K562 (cell line): ENCODE measurements around the gene CMTR1. TPM values are rescaled to one million over a fixed set of nuclear protein-coding genes. Genes with fewer than 3 reads are reported as not detected.

Experiments
- C11orf30 ChIP-seq: fragments of 450-650 bp; IDR thresholded peaks from 2 replicates; pipeline ENCODE4 v1.6.1; 2016; ENCODE audit warnings: low read depth, mild to moderate bottlenecking
- ELF1 ChIP-seq: fragments of 200-800 bp; sonication (Bioruptor generic); IDR thresholded peaks from 2 replicates; pipeline ENCODE4 v1.6.1; 2016; ENCODE audit warnings: missing genetic modification characterization, missing compliant biosample characterization
- HBP1 ChIP-seq: fragments of 450-650 bp; formaldehyde crosslinking; IDR thresholded peaks from 2 replicates; pipeline ENCODE4 v1.4.0; 2022; ENCODE audit warnings: missing genetic modification characterization
- HDAC6 ChIP-seq: IDR thresholded peaks from 2 replicates; pipeline ENCODE4 v1.6.1; 2012; ENCODE audit warnings: low read depth, mild to moderate bottlenecking, control low read depth, inconsistent platforms, low read length, moderate library complexity
- HMBOX1 ChIP-seq: sonication (generic); IDR thresholded peaks from 2 replicates; pipeline ENCODE4 v1.6.1; 2016
- HNRNPL ChIP-seq: fragments of 200-400 bp; formaldehyde crosslinking; IDR thresholded peaks from 2 replicates; pipeline ENCODE4 v1.6.1; 2017; ENCODE audit warnings: low read depth, mild to moderate bottlenecking, low read length
- MBD1 ChIP-seq: fragments of 250-450 bp; sonication (Bioruptor Pico); IDR thresholded peaks from 2 replicates; pipeline ENCODE4 v1.8.0; 2022; ENCODE audit warnings: inconsistent platforms
- NCOR1 ChIP-seq: fragments of 450-650 bp; IDR thresholded peaks from 2 replicates; pipeline ENCODE4 v1.6.1; 2016; ENCODE audit warnings: mild to moderate bottlenecking, moderate library complexity
- PML ChIP-seq: IDR thresholded peaks from 2 replicates; pipeline ENCODE4 v1.6.1; 2012; ENCODE audit warnings: low read length, inconsistent platforms
- POLR2AphosphoS5 ChIP-seq: IDR thresholded peaks from 2 replicates; pipeline ENCODE4 v1.6.1; 2011; ENCODE audit warnings: mild to moderate bottlenecking, low read depth, low read length, moderate library complexity; ENCODE audit not compliant: control insufficient read depth, insufficient read depth
- RB1 ChIP-seq: fragments of 450-650 bp; IDR thresholded peaks from 2 replicates; pipeline ENCODE4 v1.6.1; 2017; ENCODE audit warnings: low read depth, mild to moderate bottlenecking
- SMAD3 ChIP-seq: fragments of 450-650 bp; formaldehyde crosslinking; conservative IDR thresholded peaks from 2 replicates; pipeline ENCODE4 v1.4.0; 2020; ENCODE audit warnings: mild to moderate bottlenecking
- STAG1 ChIP-seq: sonication (generic); formaldehyde crosslinking; IDR thresholded peaks from 2 replicates; pipeline ENCODE4 v1.5.0; 2020; ENCODE audit warnings: missing genetic modification reagents, borderline replicate concordance
- TBP ChIP-seq: optimal IDR thresholded peaks from 2 replicates; pipeline ENCODE3; 2011; ENCODE audit warnings: low read depth, low read length, improper control_type of control experiment
- YBX1 ChIP-seq: fragments of 450-650 bp; IDR thresholded peaks from 2 replicates; pipeline ENCODE4 v1.7.1; 2016; ENCODE audit warnings: mild to moderate bottlenecking
- YY1 ChIP-seq, 3 experiments: IDR thresholded peaks; 2 replicates each; pipeline ENCODE4 v1.6.1; 2011; ENCODE audit warnings: low read length in 2 of 3, mild to moderate bottlenecking in 2 of 3, moderate library complexity in 2 of 3, borderline replicate concordance in 1 of 3, control low read depth in 1 of 3, low read depth in 1 of 3; ENCODE audit not compliant: insufficient read depth in 3 of 3, insufficient replicate concordance in 2 of 3, control insufficient read depth in 1 of 3, insufficient read length in 1 of 3; ENCODE audit errors: extremely low read depth in 1 of 3
- ZHX1 ChIP-seq: fragments of 150-350 bp; conservative IDR thresholded peaks from 2 replicates; pipeline ENCODE4 v1.6.1; 2014; ENCODE audit warnings: low read length
- ZNF224 ChIP-seq: sonication (generic); formaldehyde crosslinking; IDR thresholded peaks from 2 replicates; pipeline ENCODE4 v1.8.0; 2022; ENCODE audit warnings: mild to moderate bottlenecking, missing genetic modification reagents
- ZNF316 ChIP-seq: fragments of 450-650 bp; IDR thresholded peaks from 2 replicates; pipeline ENCODE4 v1.6.1; 2016
- ZNF589 ChIP-seq: fragments of 200-800 bp; sonication (Bioruptor generic); IDR thresholded peaks from 2 replicates; pipeline ENCODE4 v1.6.1; 2016; ENCODE audit warnings: low read depth, missing genetic modification characterization, missing compliant biosample characterization
- ZNF75A ChIP-seq: fragments of 450-650 bp; formaldehyde crosslinking; IDR thresholded peaks from 2 replicates; pipeline ENCODE4 v1.4.0; 2020; ENCODE audit warnings: mild to moderate bottlenecking
- polyA plus RNA-seq, 8 experiments: library from polyadenylated mRNA; depleted of rRNA in 4 of 8; stranded (reverse) in 5 of 8; unstranded in 3 of 8; fragments of >200 nt; fragmentation: Nextera tagmentation in 2 of 8; fragmentation: Illumina TruSeq in 1 of 8; extraction: Ambion mirVana in 2 of 8; extraction: Trizol in 1 of 8; gene quantifications; 2 replicates each; pipeline versions ENCODE4 v1.2.1 to v1.2.3, GENCODE V29; 2011 to 2014; ENCODE audit warnings: inconsistent platforms in 1 of 8, missing spikeins in 1 of 8
- total RNA-seq, 7 experiments: library from RNA; depleted of rRNA in 6 of 7; stranded (reverse); fragments of >200 nt in 6 of 7; fragmentation: Illumina TruSeq in 2 of 7; extraction: Trizol in 2 of 7; gene quantifications; 2 replicates each; pipeline versions ENCODE4 v1.2.1 to v1.2.3, GENCODE V29; 2011 to 2021; ENCODE audit warnings: low replicate concordance in 1 of 7

Gene CMTR1
- total and polyA plus RNA-seq, 9 of the 15 experiments (the other 6 are each of a cell fraction or from before 2014, with no cell fraction given), result 2.9 to 63.5 (median 49.5) TPM

- TF ChIP-seq YBX1 (no peak), NCOR1 (peak; percentile 90), SMAD3 (CRISPR knock-in tag) (no peak), ZNF316 (no peak), HMBOX1 (peak; percentile 76; the same call in 1 of the 2 replicates), ZHX1 (peak; percentile 80), HBP1 (CRISPR knock-in tag) (peak; percentile 84), ZNF224 (no peak), ZNF75A (CRISPR knock-in tag) (no peak), STAG1 (CRISPR knock-in tag) (no peak), ELF1 (tag) (no peak), HDAC6 (no peak), TBP (peak; percentile 73), RB1 (peak; percentile 62; the same call in 1 of the 2 replicates), PML (peak; percentile 47; the same call in 1 of the 2 replicates), POLR2AphosphoS5 (peak; percentile 52; the same call in 1 of the 2 replicates), HNRNPL (no peak), ZNF589 (CRISPR knock-in tag) (0 out of 2 replicates have a peak, but pooled peaks have one; percentile 49), C11orf30 (peak; percentile 59), YY1 (IDR thresholded peaks at IDR 0.05; ENCODE audit: borderline replicate concordance in 1 of 3, control insufficient read depth in 1 of 3, extremely low read depth in 1 of 3, insufficient read depth in 3 of 3, insufficient read length in 1 of 3, insufficient replicate concordance in 2 of 3, low read depth in 1 of 3, low read length in 2 of 3) (peak; percentile 100), MBD1 (CRISPR knock-in tag) (no peak)
Measured at GRCh38 chr6:37499433-37500293, 66.6 kb downstream of the CMTR1 start, which contains the start of gene CCDC167 (continued).
